H1 (cell line): ENCODE results near the gene BPIFB2.

Experiments used
- CTCF ChIP-seq, 3 experiments: IDR thresholded peaks; 1 replicate in 2 of 3; 2 replicates in 1 of 3; pipeline versions ENCODE4 v1.5.1 to v1.6.1; 2011; ENCODE audit warnings: low read length in 3 of 3, mild to moderate bottlenecking in 3 of 3, inconsistent platforms in 2 of 3, low read depth in 1 of 3, moderate library complexity in 1 of 3; ENCODE audit not compliant: insufficient read depth in 1 of 3; ENCODE audit errors: control extremely low read depth in 1 of 3
- NRF1 ChIP-seq: IDR thresholded peaks from 2 replicates; pipeline ENCODE4 v1.6.1; 2011; ENCODE audit warnings: mild to moderate bottlenecking, low read depth, low read length, improper control_type of control experiment
- POLR2A ChIP-seq, 2 experiments: IDR thresholded peaks; 1 replicate in 1 of 2; 2 replicates in 1 of 2; pipeline ENCODE4 v1.6.1; 2011; ENCODE audit warnings: low read depth in 2 of 2, low read length in 2 of 2, mild to moderate bottlenecking in 2 of 2; ENCODE audit errors: control extremely low read depth in 1 of 2
- POLR2AphosphoS5 ChIP-seq: IDR thresholded peaks from 2 replicates; pipeline ENCODE4 v1.6.1; 2011; ENCODE audit warnings: low read depth, low read length
- SP1 ChIP-seq: IDR thresholded peaks from 2 replicates; pipeline ENCODE4 v1.6.1; 2011; ENCODE audit warnings: low read depth, low read length
- USF2 ChIP-seq: IDR thresholded peaks from 2 replicates; pipeline ENCODE4 v1.6.1; 2011; ENCODE audit warnings: low read length, improper control_type of control experiment

DNA sequence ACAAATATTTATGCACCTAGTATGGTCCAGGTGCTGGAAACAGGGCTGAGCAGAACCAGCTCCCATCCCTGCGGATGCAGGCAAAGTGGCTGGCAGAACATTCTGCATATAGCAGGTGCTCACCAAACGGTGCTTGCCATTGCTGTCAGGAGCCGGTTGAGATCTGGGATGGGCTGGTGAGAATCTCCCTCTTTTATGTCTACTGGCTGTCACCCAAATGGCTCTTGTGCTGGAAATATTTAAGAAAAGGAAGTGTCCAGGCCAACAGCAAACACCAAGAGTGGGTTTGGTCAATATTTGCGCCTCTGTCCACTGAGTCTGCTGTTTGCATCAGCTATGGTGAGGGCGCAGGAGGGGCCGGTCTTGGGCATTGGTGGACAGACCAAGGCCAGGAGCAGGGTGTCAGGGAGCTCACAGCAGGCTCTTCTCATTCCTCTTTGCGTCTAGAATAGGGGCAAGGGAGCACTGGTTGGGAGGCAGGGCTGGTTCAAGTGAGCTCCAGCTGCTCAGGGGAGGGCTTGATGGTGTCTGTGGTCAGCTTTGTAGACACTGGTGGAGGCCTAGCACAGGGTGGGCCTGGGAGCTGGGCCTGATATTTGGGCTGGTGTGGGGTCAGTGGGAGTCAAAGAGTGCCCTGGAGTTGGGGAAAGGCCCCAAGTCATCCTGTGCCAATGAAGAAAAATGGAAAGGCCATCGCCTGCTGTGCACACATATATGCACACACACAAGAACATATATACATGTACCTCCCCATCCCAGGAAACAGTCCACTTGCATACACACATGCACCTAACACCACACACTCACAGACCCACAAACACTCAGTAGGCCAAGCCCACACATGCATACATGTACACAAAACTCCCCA is 1.4 kb upstream of the BPIFB2 start:
- TF ChIP-seq SP1 (no peak), POLR2A (IDR thresholded peaks at IDR 0.05; ENCODE audit: control extremely low read depth in 1 of 2, low read depth in 2 of 2, low read length in 2 of 2) (no peak), USF2 (no peak), NRF1 (no peak), CTCF (IDR thresholded peaks at IDR 0.05; ENCODE audit: control extremely low read depth in 1 of 3, insufficient read depth in 1 of 3, low read depth in 1 of 3, low read length in 3 of 3) (no peak), POLR2AphosphoS5 (no peak)
